Heart left ventricle (tissue), 13 donors: ENCODE results near the gene LUZP2.
"Not testable (repeated sequence)": the region's sequence is repeated elsewhere in the genome, so short reads cannot be mapped to it uniquely, and the experiment has no call there.

ENCODE experiments used
- CTCF ChIP-seq, 12 donors: fragments of 200-600 bp; sonication (generic) in 4 of 12; IDR thresholded peaks; one replicate each; pipeline versions ENCODE4 v1.5.0 to v1.8.0; 2018 to 2022; ENCODE audit warnings: antibody characterized with exemption in 12 of 12, mild to moderate bottlenecking in 5 of 12
- POLR2A ChIP-seq, 2 donors: fragments of 450-650 bp; IDR thresholded peaks; one replicate each; pipeline ENCODE4 v1.6.1; 2017; ENCODE audit warnings: antibody characterized with exemption in 2 of 2, mild to moderate bottlenecking in 2 of 2, moderate library complexity in 2 of 2
- donor health status: ischemic (EF 13 %, LVEDD 7.1; RV severe dilation, severe dysfunction).
- donor health status: DM: no; HTN: yes; CAD: no.
- donor health status: DM: no; HTN: no; CAD: no.
- donor health status: ischemic (EF 25% LVEDD 6.9; RV normal size, moderate dysfunction).
- donor health status: ischemic (EF 25% LVEDD 5.7; RV mildly dilated, moderate dysfunction).
- donor health status: ischemic (EF 35%, LVEDD 5.7; RV mildly dilated, moderate dysfunction).
- donor health status: nonischemic (EF 11% LVEDD 7.7; RV severe dilation, severe dysfunction).
- donor health status: DM: yes; HTN: yes; CAD: no.
- donor health status: PGD.
- donor health status: ischemic (EF 29% LVEDD 5.4; RV normal size, mild dysfunction).
- donor health status: nonischemic (EF 23%, LVEDD 6.1; RV moderate dilation, normal function).

GRCh38 chr11:24999929-25000328, 503.1 kb downstream of the LUZP2 start:
- not testable (repeated sequence) for TF ChIP-seq CTCF, POLR2A (IDR thresholded peaks at IDR 0.05)
